GM06990 (cell line): ENCODE measurements around the gene WDR45B.

Experiments used
- DNase-seq: peaks from one replicate; pipeline ENCODE4 v3.0.0-alpha.2; 2011; ENCODE audit not compliant: insufficient read length; ENCODE audit errors: extremely low read depth
- H3K27me3 ChIP-seq: replicated peaks from 2 replicates; pipeline ENCODE4 v1.6.0; 2011; ENCODE audit warnings: low read length; ENCODE audit not compliant: control insufficient read depth, insufficient read depth
- H3K36me3 ChIP-seq: 2 replicates; pipeline ENCODE4 v1.5.1; 2011; ENCODE audit warnings: low read length; ENCODE audit not compliant: control insufficient read depth, insufficient read depth
- H3K4me3 ChIP-seq: replicated peaks from 2 replicates; pipeline ENCODE4 v1.5.1; 2011; ENCODE audit warnings: low read depth, mild to moderate bottlenecking, control low read depth, low read length
- CTCF ChIP-seq: IDR thresholded peaks from 2 replicates; pipeline ENCODE4 v1.5.1; 2011; ENCODE audit warnings: low read length, control low read depth, mild to moderate bottlenecking, inconsistent platforms; ENCODE audit not compliant: insufficient read depth, poor library complexity, severe bottlenecking

Gene WDR45B

GRCh38 chr17:82683534-82683933 is 35.3 kb upstream of the WDR45B start:
- TF ChIP-seq CTCF, result no peak
- no peak for DNase-seq
- H3K4me3 ChIP-seq, result no peak overlapping the region
- no peaks in the 10 kb centered on the region for H3K36me3 ChIP-seq
- H3K27me3 ChIP-seq, result no peaks in the 10 kb centered on the region

- no peaks in the 10 kb centered on the region for H3K27me3 ChIP-seq
- no peak overlapping the region for H3K4me3 ChIP-seq
- no peak for TF ChIP-seq CTCF
- no peak for DNase-seq
- H3K36me3 ChIP-seq, result no peaks in the 10 kb centered on the region
Observed at GRCh38 chr17:82681547-82681946, 33.3 kb upstream of the WDR45B start.

- Histone ChIP-seq H3K4me3 (no peak overlapping the region), H3K27me3 (no peaks in the 10 kb centered on the region), H3K36me3 (no peaks in the 10 kb centered on the region)
- no peak for TF ChIP-seq CTCF
- no peak for DNase-seq
Observed at GRCh38 chr17:82679586-82680465, 31.6 kb upstream of the WDR45B start.

- DNase-seq, result no peak
- Histone ChIP-seq H3K36me3 (no peaks in the 10 kb centered on the region), H3K4me3 (no peak overlapping the region), H3K27me3 (no peaks in the 10 kb centered on the region)
- no peak for TF ChIP-seq CTCF
Observed at GRCh38 chr17:82678265-82678891, 30.1 kb upstream of the WDR45B start.

GRCh38 chr17:82677353-82677925 is 29.2 kb upstream of the WDR45B start:
- Histone ChIP-seq H3K4me3 (no peak overlapping the region), H3K27me3 (no peaks in the 10 kb centered on the region), H3K36me3 (no peaks in the 10 kb centered on the region)
- no peak for TF ChIP-seq CTCF
- no peak for DNase-seq
